Activated CD4-positive, CD25-positive, alpha-beta regulatory T cell treated with anti-CD3 and anti-CD28 coated beads, Interleukin-2, amount 50 U/mL, for 72 hours (primary cell): ENCODE measurements around the gene AKAP9.
"Not testable (repeated sequence)": the region's sequence is repeated elsewhere in the genome, so short reads cannot be mapped to it uniquely, and the experiment has no call there.

Experiments
- DNase-seq: peaks from one replicate; pipeline ENCODE4 v3.0.0; 2021

The AKAP9 gene

DNA sequence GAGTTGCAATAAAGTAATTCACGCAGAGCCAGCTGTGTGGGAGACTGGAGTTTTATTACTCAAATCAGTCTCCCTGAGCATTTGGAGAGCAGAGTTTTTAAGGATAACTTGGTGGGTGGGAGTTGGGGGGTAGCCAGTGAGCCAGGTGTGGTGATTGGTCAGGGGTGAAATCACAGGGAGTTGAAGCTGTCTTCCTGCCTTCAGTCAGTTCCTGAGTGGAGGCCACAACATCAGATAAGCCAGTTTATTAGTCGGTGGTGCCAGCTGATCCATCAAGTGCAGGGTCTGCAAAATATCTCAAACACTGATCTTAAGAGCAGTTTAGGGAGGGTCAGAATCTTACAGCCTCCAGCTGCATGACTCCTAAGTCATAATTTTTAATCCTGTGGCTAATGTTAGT is 196.9 kb downstream of the AKAP9 start:
- DNase-seq: no peak

GRCh38 chr7:92141161-92141560 is 200.5 kb downstream of the AKAP9 start:
- no peak for DNase-seq

- not testable (repeated sequence) for DNase-seq
Measured at GRCh38 chr7:92142791-92143190, 202.1 kb downstream of the AKAP9 start.

DNA sequence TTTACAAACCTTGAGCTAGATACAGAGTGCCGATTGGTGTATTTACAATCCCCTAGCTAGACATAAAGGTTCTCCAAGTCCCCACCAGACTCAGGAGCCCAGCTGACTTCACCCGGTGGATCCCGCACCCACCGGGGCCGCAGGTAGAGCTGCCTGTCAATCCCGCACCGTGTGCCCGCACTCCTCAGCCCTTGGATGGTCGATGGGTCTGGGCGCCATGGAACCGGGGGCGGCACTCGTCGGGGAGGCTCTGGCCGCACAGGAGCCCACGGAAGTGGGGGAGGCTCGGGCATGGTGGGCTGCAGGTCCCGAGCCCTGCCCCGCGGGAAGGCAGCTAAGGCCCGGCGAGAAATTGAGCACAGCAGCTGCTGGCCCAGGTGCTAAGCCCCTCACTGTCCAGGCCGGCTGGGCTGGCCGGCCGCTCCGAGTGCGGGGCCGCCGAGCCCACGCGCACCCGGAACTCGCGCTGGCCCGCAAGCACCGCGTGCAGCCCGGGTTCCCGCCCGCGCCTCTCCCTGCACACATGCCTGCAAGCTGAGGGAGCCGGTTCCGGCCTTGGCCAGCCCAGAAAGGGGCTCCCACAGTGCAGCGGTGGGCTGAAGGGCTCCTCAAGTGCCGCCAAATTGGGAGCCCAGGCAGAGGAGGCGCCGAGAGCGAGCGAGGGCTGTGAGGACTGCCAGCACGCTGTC is 202.7 kb downstream of the AKAP9 start:
- DNase-seq: not testable (repeated sequence)

DNA sequence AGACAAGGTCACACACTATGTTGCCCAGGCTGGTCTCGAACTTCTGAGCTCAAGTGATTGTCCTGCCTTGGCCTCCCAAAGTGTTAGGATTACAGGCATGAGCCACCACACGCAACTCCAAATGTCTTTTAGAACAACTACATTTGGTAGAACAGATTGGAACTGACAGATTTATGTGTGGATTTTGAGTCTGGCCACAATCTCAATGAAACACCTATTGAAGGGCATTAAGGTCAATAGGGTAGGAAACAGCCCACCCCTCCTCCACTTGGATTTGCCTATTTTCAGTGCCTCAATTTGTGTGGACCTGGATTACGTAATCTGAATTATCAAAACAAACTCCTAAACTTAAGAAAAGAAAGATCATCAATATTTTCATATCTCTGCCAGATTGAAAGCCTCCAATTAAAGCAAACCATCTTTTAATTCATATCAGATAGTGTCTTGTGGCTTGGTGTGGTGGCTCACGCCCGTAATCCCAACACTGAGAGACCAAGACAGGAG is 209.1 kb downstream of the AKAP9 start:
- no peak for DNase-seq

GRCh38 chr7:92150450-92151017 is 209.9 kb downstream of the AKAP9 start:
- DNase-seq: no peak

DNA sequence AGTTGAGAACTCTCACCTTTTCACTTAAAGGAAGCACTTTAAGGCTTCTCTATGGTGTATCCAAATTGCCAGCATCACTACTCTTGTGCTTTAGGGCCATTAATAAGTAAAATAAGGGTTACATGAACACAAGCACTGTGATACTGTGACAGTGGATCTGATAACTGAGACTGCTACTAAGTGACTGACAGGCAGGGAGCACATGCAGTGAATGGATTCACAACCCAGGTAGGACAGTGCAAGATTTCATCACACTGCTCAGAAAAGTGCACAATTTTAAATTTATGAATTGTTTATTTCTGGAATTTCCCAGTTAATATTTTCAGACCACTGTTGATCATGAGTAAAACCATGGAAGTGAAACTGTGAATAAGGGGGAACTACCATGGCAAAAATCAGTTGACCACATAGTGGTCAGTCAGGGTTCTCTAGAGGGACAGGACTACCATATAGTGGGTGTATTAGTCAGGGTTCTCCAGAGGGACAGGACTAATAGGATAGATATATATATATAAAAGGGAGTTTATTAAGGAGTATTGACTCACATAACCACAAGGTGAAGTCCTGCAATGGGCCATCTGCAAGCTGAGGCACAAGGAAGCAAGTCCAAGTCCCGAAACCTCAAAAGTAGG is 214.6 kb downstream of the AKAP9 start:
- no peak for DNase-seq

DNA sequence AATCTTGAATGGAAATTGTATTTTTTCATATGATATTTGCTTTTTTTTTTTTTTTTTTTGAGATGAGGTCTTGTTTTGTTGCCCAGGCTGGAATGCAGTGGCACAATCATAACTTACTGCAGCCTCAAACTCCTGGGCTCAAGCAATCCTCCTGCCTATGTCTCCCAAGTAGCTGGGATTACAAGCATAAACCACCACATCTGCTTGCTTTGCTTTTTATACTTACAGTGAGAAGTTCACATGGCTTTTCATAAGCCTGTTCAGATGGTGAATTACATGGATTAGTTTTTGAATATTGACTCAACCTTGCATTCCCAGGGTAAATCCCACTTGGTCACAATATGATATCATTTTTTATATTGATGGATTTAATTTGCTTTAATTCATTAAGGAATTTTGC is 216.3 kb downstream of the AKAP9 start:
- no peak for DNase-seq

GRCh38 chr7:92158660-92159575 is 218.3 kb downstream of the AKAP9 start:
- DNase-seq: no peak
